Uterus (tissue), 4 donors: ENCODE data around the gene ACTL6B. TPM values are rescaled to one million over a fixed set of nuclear protein-coding genes. Genes with fewer than 3 reads are reported as not detected.

Source experiments
- DNase-seq, 2 donors: peaks; one replicate each; pipeline ENCODE4 v3.0.0-alpha.2; 2019 to 2020
- H3K27ac ChIP-seq, 2 donors: fragments of 200-600 bp; sonication (generic); 1 replicate in 1 of 2; 2 replicates in 1 of 2; pipeline ENCODE4 v1.5.1; 2016 to 2018
- H3K27me3 ChIP-seq, 2 donors: fragments of 200-600 bp; sonication (generic); one replicate each; pipeline ENCODE4 v1.5.1; 2018 to 2019; ENCODE audit warnings: control low read depth in 1 of 2
- H3K36me3 ChIP-seq, 2 donors: fragments of 200-600 bp; sonication (generic); one replicate each; pipeline ENCODE4 v1.5.1; 2019; ENCODE audit warnings: control low read depth in 1 of 2
- H3K4me1 ChIP-seq, 2 donors: fragments of 200-600 bp; sonication (generic); one replicate each; pipeline ENCODE4 v1.5.1; 2018 to 2019; ENCODE audit warnings: control low read depth in 1 of 2
- H3K4me3 ChIP-seq, 2 donors: fragments of 200-600 bp; sonication (generic); 1 replicate in 1 of 2; 2 replicates in 1 of 2; pipeline ENCODE4 v1.5.1; 2018 to 2019; ENCODE audit warnings: mild to moderate bottlenecking in 1 of 2
- H3K9me3 ChIP-seq, 2 donors: fragments of 200-600 bp; sonication (generic); one replicate each; pipeline ENCODE4 v1.5.1; 2019; ENCODE audit warnings: control low read depth in 1 of 2
- POLR2A ChIP-seq, 2 donors: fragments of 450-650 bp; IDR thresholded peaks; one replicate each; pipeline ENCODE4 v1.6.1; 2016; ENCODE audit warnings: antibody characterized with exemption in 2 of 2, mild to moderate bottlenecking in 1 of 2, moderate library complexity in 1 of 2
- intact Hi-C: fragments of 100-400 bp; cut with DNase I; formaldehyde crosslinking; loops from one replicate; pipeline ENCODE4 v1.15.1; 2023; ENCODE audit warnings: low total_unique reads
- total RNA-seq, 4 donors: library from RNA; depleted of rRNA in 3 of 4; stranded (reverse); fragments of >200 nt in 3 of 4; gene quantifications; one replicate each; pipeline versions ENCODE4 v1.1.0 to v1.2.4, GENCODE V29; 2014 to 2023
- TF ChIP-seq, protein P1 (sequence below), 4 experiments: fragments of 200-600 bp in 2 of 4; fragments of 450-650 bp in 2 of 4; sonication (generic) in 2 of 4; IDR thresholded peaks; one replicate each; pipeline ENCODE4 v1.5.1; 2016 to 2019; ENCODE audit warnings: antibody characterized with exemption in 4 of 4, mild to moderate bottlenecking in 2 of 4, moderate library complexity in 1 of 4
- donor health status: DM: yes; HTN: yes; CAD: no.

ACTL6B gene
- total RNA-seq, 4 donors from 2014 or later, result not detected

DNA sequence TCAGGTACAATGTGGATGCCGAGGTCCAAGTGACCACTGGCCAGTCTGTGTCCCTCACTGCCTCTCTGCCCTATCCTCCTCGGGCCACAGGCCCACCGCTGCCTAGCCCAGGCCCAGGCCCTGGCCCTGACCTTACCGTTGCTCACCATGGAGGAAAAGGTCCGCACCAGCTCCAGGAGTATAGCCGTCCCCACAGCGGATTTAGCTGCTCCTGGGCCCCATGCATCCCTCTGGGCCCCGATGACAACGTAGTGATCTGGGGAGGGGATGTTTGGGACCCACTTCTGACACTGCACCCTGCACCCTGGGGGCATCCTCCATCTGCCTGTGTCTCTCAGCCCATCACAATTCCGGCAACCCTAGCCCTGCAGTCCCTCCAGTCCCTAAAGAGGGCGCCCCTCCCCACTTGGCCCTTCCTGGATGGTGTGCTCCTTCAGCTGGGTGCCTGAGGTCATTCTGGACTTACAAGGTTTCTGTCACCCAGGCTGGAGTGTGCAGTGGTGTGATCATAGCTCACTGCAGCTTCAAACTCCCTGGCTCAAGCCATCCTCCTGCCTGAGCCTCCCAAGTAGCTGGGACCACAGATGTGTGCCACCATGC lies 27.0 kb downstream of the ACTL6B start:
- Histone ChIP-seq H3K9me3 (no peaks in the 10 kb centered on the region), H3K4me3 (no peak overlapping the region), H3K27me3 (peaks cover 0 to 3% of the 10 kb centered on the region in 2 donors), H3K36me3 (no peaks in the 10 kb centered on the region), H3K27ac (no peak overlapping the region), H3K4me1 (peaks cover 0 to 4% of the 10 kb centered on the region in 2 donors)
- TF ChIP-seq, protein P1, sequence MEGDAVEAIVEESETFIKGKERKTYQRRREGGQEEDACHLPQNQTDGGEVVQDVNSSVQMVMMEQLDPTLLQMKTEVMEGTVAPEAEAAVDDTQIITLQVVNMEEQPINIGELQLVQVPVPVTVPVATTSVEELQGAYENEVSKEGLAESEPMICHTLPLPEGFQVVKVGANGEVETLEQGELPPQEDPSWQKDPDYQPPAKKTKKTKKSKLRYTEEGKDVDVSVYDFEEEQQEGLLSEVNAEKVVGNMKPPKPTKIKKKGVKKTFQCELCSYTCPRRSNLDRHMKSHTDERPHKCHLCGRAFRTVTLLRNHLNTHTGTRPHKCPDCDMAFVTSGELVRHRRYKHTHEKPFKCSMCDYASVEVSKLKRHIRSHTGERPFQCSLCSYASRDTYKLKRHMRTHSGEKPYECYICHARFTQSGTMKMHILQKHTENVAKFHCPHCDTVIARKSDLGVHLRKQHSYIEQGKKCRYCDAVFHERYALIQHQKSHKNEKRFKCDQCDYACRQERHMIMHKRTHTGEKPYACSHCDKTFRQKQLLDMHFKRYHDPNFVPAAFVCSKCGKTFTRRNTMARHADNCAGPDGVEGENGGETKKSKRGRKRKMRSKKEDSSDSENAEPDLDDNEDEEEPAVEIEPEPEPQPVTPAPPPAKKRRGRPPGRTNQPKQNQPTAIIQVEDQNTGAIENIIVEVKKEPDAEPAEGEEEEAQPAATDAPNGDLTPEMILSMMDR (IDR thresholded peaks at IDR 0.05), result no peak
- TF ChIP-seq POLR2A (IDR thresholded peaks at IDR 0.05), result no peak
- no peak for DNase-seq
- intact Hi-C loops, result no loop called here

DNA sequence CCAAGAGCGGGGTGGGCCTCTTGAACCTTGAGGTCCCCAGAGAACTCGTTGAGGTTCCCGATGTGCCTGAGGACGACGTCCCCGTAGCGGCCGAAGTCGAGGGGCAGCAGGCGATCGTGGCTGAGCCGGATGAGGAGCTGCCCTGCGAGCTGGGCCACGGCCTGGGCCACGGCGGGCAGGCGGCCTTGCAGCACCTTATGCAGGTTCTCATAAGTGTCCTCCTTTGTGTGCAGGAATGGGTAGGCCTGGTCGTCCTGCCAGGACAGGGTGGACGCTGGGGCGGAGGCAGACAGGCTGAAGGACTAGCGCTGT lies 29.1 kb downstream of the ACTL6B start:
- Histone ChIP-seq H3K4me3 (no peak overlapping the region), H3K27ac (no peak overlapping the region), H3K4me1 (no peaks in the 10 kb centered on the region), H3K27me3 (no peaks in the 10 kb centered on the region), H3K9me3 (no peaks in the 10 kb centered on the region), H3K36me3 (no peaks in the 10 kb centered on the region)
- no peak for TF ChIP-seq POLR2A (IDR thresholded peaks at IDR 0.05)
- TF ChIP-seq, protein P1 (IDR thresholded peaks at IDR 0.05), result no peak
- DNase-seq, result no peak
- intact Hi-C loops, result no loop called here

DNA sequence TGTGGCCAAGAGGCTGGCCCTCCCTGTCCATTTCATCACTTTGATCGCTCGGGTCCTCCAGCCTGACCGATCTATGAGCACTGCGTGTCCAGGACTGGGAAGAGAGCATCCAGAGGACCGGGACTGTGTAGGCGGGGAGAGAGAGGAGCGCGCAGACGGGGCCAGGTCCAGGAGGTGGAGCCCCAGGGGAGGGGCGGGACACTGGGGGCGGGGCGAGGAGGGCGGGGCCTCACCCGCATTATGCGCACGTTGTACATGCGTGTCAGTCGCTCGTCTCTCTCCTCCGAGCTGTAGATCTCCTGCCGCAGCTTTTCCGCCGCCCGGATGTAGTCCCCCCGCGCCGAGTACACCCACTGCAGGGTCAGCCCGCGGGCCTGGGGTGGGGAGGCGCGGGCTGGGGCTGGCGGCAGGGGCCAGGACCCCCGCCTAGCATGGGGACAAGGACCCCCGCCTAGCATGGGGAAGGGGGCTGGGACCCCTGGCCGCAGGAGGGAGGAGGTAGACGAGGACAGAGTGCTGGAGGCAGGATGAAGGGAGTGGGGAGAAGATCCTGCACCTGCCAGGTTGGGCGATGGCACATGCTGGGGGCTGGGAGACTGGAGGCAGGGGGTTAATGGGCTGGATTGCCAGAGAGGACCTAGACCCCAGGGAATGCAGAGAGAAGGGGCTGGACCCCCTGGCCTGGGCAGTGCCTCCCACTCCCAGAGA lies 29.6 kb downstream of the ACTL6B start:
- peak in 1 of 2 donors; percentile 14 for TF ChIP-seq POLR2A (IDR thresholded peaks at IDR 0.05)
- TF ChIP-seq, protein P1 (IDR thresholded peaks at IDR 0.05), result no peak
- Histone ChIP-seq H3K27ac (no peak overlapping the region), H3K9me3 (no peaks in the 10 kb centered on the region), H3K4me1 (no peaks in the 10 kb centered on the region), H3K36me3 (no peaks in the 10 kb centered on the region), H3K27me3 (no peaks in the 10 kb centered on the region), H3K4me3 (peak overlapping the region; percentile 6 to 24)
- peak; percentile 83 to 86 for DNase-seq
- intact Hi-C loops, result no loop called here

- Histone ChIP-seq H3K4me3 (peak overlapping the region; percentile 6 to 24), H3K27me3 (no peaks in the 10 kb centered on the region), H3K4me1 (no peaks in the 10 kb centered on the region), H3K36me3 (no peaks in the 10 kb centered on the region), H3K9me3 (no peaks in the 10 kb centered on the region), H3K27ac (no peak overlapping the region)
- TF ChIP-seq POLR2A (IDR thresholded peaks at IDR 0.05), result no peak
- TF ChIP-seq, protein P1 (IDR thresholded peaks at IDR 0.05), result no peak
- DNase-seq, result no peak
- intact Hi-C loops, result no loop called here
These were observed 30.2 kb downstream of the ACTL6B start for GRCh38 chr7:100626055-100626454.

- no peaks in the 10 kb centered on the region for H3K4me1 ChIP-seq
- H3K4me3 ChIP-seq, result no peak overlapping the region
- no peaks in the 10 kb centered on the region for H3K9me3 ChIP-seq
- no peak overlapping the region for H3K27ac ChIP-seq
- DNase-seq, result no peak
- TF ChIP-seq, protein P1 (IDR thresholded peaks at IDR 0.05), result no peak
- intact Hi-C loops, result no loop called here
- no peaks in the 10 kb centered on the region for H3K27me3 ChIP-seq
- H3K36me3 ChIP-seq, result no peaks in the 10 kb centered on the region
These were observed 32.1 kb downstream of the ACTL6B start for GRCh38 chr7:100623951-100624824.
